Panc1 (cell line): Measurements from ENCODE around the gene ADPRHL1. TPM values are rescaled to one million over a fixed set of nuclear protein-coding genes. Genes with fewer than 3 reads are reported as not detected.
"Not testable (repeated sequence)": the region's sequence is repeated elsewhere in the genome, so short reads cannot be mapped to it uniquely, and the experiment has no call there.

Source experiments
- ATAC-seq: fragments of 200-7000 bp; cut with Tn5 transposase; 2 replicates; pipeline ENCODE4 v1.9.1; 2020; ENCODE audit warnings: mild to moderate bottlenecking, moderate library complexity
- BruUV-seq: library from RNA; stranded (reverse); fragments of 400-500 nt; replicated peaks from 2 replicates; lab custom pipeline; 2021; lab: Mats Ljungman, UMichigan
- CTCF ChIA-PET: fragments of 300-600 bp; sonication (Branson Sonifier 250); formaldehyde crosslinking; loops from one replicate; lab custom pipeline; 2022; ENCODE audit warnings: antibody characterized with exemption; lab: Charles Lee
- POLR2A ChIA-PET: fragments of 300-600 bp; sonication (Branson Sonifier 250); formaldehyde crosslinking; loops from one replicate; lab custom pipeline; 2022; ENCODE audit warnings: antibody characterized with exemption; lab: Charles Lee
- DNase-seq: peaks from one replicate; pipeline ENCODE4 v3.0.0-alpha.2; 2010; ENCODE audit warnings: low read depth, low spot score
- H3K27ac ChIP-seq: 2 replicates; pipeline ENCODE4 v1.5.1; 2011; ENCODE audit warnings: mild to moderate bottlenecking, low read length, inconsistent platforms
- H3K27me3 ChIP-seq: fragments of 200-500 bp; sonication (Bioruptor generic); 2 replicates; pipeline ENCODE4 v1.6.0; 2014; ENCODE audit warnings: low read length, inconsistent platforms; ENCODE audit not compliant: control insufficient read depth, insufficient read depth
- H3K36me3 ChIP-seq: fragments of 200-500 bp; sonication (Bioruptor generic); 2 replicates; pipeline ENCODE4 v1.5.1; 2014; ENCODE audit warnings: inconsistent platforms, mild to moderate bottlenecking, low read length, moderate library complexity; ENCODE audit not compliant: control insufficient read depth, insufficient read depth
- H3K4me1 ChIP-seq: 2 replicates; pipeline ENCODE4 v1.5.1; 2011; ENCODE audit warnings: inconsistent platforms, mild to moderate bottlenecking, low read length, moderate library complexity; ENCODE audit not compliant: control insufficient read depth, insufficient read depth
- H3K4me3 ChIP-seq, 2 experiments: 2 replicates each; pipeline ENCODE4 v1.5.1; 2011 to 2012; ENCODE audit warnings: low read depth in 2 of 2, low read length in 2 of 2, mild to moderate bottlenecking in 2 of 2, inconsistent platforms in 1 of 2, moderate library complexity in 1 of 2
- H3K9me3 ChIP-seq: fragments of 200-500 bp; sonication (Bioruptor generic); 2 replicates; pipeline ENCODE4 v1.5.1; 2014; ENCODE audit warnings: low read depth, mild to moderate bottlenecking, inconsistent platforms, low read length, moderate library complexity; ENCODE audit not compliant: control insufficient read depth, insufficient read depth
- POLR2AphosphoS5 ChIP-seq: IDR thresholded peaks from 2 replicates; pipeline ENCODE4 v1.6.1; 2012; ENCODE audit warnings: mild to moderate bottlenecking, low read depth, low read length, moderate library complexity
- REST ChIP-seq, 2 experiments: IDR thresholded peaks; 2 replicates each; pipeline ENCODE4 v1.6.1; 2011 to 2012; ENCODE audit warnings: low read depth in 2 of 2, control low read depth in 1 of 2, low read length in 1 of 2, mild to moderate bottlenecking in 1 of 2, moderate library complexity in 1 of 2; ENCODE audit not compliant: insufficient read depth in 1 of 2
- SIN3A ChIP-seq: IDR thresholded peaks from 2 replicates; pipeline ENCODE4 v1.6.1; 2012; ENCODE audit warnings: low read depth, mild to moderate bottlenecking, low read length, moderate library complexity, borderline replicate concordance; ENCODE audit not compliant: insufficient read depth
- TCF7L2 ChIP-seq: IDR thresholded peaks from 2 replicates; pipeline ENCODE4 v1.6.1; 2011; ENCODE audit warnings: mild to moderate bottlenecking, low read depth, low read length, inconsistent platforms
- in situ Hi-C: cut with HindIII; loops from 2 replicates; pipeline ENCODE4 v1.10.0; 2016; ENCODE audit warnings: low sequenced_read_pairs, low pct_unique_long_range_greater_than_20kb
- intact Hi-C: fragments of 100-400 bp; cut with micrococcal nuclease; formaldehyde crosslinking; loops from one replicate; pipeline ENCODE4 v1.10.0; 2022; ENCODE audit not compliant: unreplicated experiment
- total RNA-seq: library from RNA; stranded (reverse); gene quantifications from one replicate; pipeline ENCODE4 v1.2.1, GENCODE V29; 2021; ENCODE audit not compliant: unreplicated experiment
- TF ChIP-seq, protein P1 (sequence below): fragments of 450-650 bp; IDR thresholded peaks from 2 replicates; pipeline ENCODE4 v1.5.1; 2017; ENCODE audit warnings: mild to moderate bottlenecking

ADPRHL1 gene
- total RNA-seq, 1 experiment from 2014 or later = 4.8 TPM

DNA sequence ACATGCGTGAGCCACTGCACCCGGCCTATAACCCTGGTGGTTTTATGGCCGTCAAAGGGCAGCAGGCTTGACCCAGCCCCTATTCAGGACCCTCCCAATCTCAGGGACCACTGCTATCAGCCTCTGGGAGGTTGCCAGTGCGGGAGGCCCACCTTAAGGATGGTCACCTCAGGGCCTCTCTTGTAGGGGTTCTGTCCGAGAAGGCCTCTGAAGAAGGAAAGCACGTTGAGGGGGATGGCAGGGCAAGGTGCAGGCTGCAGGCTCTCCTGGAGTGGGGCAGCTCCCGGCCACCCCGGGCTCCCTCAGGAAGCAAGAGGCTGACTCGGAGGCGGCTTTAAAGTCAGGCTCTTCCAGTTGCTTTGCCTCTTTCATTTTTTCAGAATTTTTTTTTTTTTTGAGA, 83.4 kb downstream of the ADPRHL1 start:
- TF ChIP-seq REST (IDR thresholded peaks at IDR 0.05; ENCODE audit: insufficient read depth in 1 of 2, low read depth in 2 of 2, low read length in 1 of 2) (no peak), SIN3A (no peak), POLR2AphosphoS5 (no peak), TCF7L2 (no peak)
- TF ChIP-seq, protein P1, sequence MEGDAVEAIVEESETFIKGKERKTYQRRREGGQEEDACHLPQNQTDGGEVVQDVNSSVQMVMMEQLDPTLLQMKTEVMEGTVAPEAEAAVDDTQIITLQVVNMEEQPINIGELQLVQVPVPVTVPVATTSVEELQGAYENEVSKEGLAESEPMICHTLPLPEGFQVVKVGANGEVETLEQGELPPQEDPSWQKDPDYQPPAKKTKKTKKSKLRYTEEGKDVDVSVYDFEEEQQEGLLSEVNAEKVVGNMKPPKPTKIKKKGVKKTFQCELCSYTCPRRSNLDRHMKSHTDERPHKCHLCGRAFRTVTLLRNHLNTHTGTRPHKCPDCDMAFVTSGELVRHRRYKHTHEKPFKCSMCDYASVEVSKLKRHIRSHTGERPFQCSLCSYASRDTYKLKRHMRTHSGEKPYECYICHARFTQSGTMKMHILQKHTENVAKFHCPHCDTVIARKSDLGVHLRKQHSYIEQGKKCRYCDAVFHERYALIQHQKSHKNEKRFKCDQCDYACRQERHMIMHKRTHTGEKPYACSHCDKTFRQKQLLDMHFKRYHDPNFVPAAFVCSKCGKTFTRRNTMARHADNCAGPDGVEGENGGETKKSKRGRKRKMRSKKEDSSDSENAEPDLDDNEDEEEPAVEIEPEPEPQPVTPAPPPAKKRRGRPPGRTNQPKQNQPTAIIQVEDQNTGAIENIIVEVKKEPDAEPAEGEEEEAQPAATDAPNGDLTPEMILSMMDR = no peak
- ATAC-seq (no peak), DNase-seq (no peak)
- Histone ChIP-seq H3K4me1 (no peaks in the 10 kb centered on the region), H3K9me3 (no peaks in the 10 kb centered on the region), H3K4me3 (no peak overlapping the region), H3K27ac (no peak overlapping the region), H3K27me3 (no peaks in the 10 kb centered on the region), H3K36me3 (no peaks in the 10 kb centered on the region)
- POLR2A ChIA-PET = no interaction called here
- in situ Hi-C loops (no loop called here), intact Hi-C loops (loop anchor here (10.0 kb wide), 1 partner anchor 95 kb away; no protein-coding TSS in a partner anchor)
- CTCF ChIA-PET = no interaction called here
- no TSS peak for BruUV-seq

DNA sequence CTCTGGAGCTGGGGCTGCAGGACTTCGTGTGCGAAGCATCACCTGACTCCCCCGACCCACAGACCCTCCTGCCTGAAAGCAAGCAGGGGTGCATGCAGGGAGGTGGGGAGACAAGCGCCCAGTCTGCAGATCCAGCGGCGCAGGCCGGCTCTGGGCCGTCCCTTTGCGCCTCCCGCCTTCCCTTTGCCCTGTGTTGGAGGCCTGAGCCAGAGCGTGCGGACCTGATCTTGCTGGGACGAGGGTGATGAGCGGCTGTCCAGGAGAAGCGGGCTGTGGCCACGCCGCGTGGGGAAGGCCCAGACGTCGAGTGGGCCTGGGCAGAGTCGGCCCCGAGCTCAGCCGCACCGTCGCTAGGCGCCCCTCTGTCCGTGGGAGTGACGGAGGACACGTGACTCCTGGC, 84.1 kb downstream of the ADPRHL1 start:
- no peak overlapping the region for H3K4me3 ChIP-seq
- ATAC-seq (no peak), DNase-seq (no peak)
- H3K36me3 ChIP-seq = no peaks in the 10 kb centered on the region
- H3K27ac ChIP-seq = no peak overlapping the region
- BruUV-seq = no TSS peak
- in situ Hi-C loops (no loop called here), intact Hi-C loops (no loop called here)
- TF ChIP-seq REST (IDR thresholded peaks at IDR 0.05; ENCODE audit: insufficient read depth in 1 of 2, low read depth in 2 of 2, low read length in 1 of 2) (no peak), TCF7L2 (no peak), POLR2AphosphoS5 (no peak), SIN3A (no peak)
- TF ChIP-seq, protein P1 = no peak
- POLR2A ChIA-PET = no interaction called here
- H3K27me3 ChIP-seq = no peaks in the 10 kb centered on the region
- H3K9me3 ChIP-seq = no peaks in the 10 kb centered on the region
- no peaks in the 10 kb centered on the region for H3K4me1 ChIP-seq
- CTCF ChIA-PET = no interaction called here

DNA sequence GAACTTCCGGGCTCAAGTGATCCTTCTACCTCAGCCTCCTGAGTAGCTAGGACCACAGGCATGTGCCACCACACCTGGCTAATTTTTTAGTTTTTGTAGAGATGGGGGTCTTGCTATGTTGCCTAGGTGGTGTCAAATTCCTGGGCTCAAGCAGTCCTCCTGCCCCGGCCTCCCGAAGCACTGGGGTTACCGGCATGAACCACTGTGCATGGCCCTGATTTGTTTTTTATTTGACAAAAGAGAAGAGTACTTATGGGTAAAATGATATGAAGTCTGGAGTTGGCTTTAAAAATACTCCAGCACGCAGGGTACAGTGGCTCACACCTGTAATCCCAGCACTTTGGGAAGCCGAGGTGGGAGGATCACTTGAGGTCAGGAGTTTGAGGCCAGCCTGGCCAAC, 84.9 kb downstream of the ADPRHL1 start:
- ATAC-seq, CTCF ChIA-PET, H3K4me3 ChIP-seq, intact Hi-C loops, H3K4me1 ChIP-seq, DNase-seq, BruUV-seq, POLR2A ChIA-PET, H3K27ac ChIP-seq, H3K36me3 ChIP-seq, H3K9me3 ChIP-seq, H3K27me3 ChIP-seq, in situ Hi-C loops: not testable (repeated sequence)
